ENCODE results near the gene TIMP3.

GRCh38 chr22:32800158-32800882 lies 1.2 kb upstream of the TIMP3 start:
- no peak for TF ChIP-seq EZH2 (IDR thresholded peaks at IDR 0.05; ENCODE audit: borderline replicate concordance, low read length)
- TF ChIP-seq CTCF (conservative IDR thresholded peaks at IDR 0.05 in 1 of 2, IDR thresholded peaks at IDR 0.05 in 1 of 2; ENCODE audit: extremely low read depth in 1 of 2, insufficient read depth in 1 of 2, low read depth in 1 of 2, low read length in 2 of 2): no peak
